Stimulated activated CD4-positive, alpha-beta T cell treated with anti-CD3 and anti-CD28 coated beads, Interleukin-12 subunit alpha, Interleukin-12 subunit beta, amount 100 ng/mL, for 4 hours (primary cell): Measurements from ENCODE around the gene NUP43.
"Not testable (repeated sequence)": the region's sequence is repeated elsewhere in the genome, so short reads cannot be mapped to it uniquely, and the experiment has no call there.

Source experiments
- DNase-seq: peaks from one replicate; pipeline ENCODE4 v3.0.0-alpha.2; 2020

Gene NUP43

GRCh38 chr6:149683256-149683859 lies 63.0 kb downstream of the NUP43 start:
- DNase-seq: no peak

GRCh38 chr6:149681845-149682244 lies 64.5 kb downstream of the NUP43 start:
- not testable (repeated sequence) for DNase-seq

GRCh38 chr6:149681209-149681608 lies 65.1 kb downstream of the NUP43 start:
- DNase-seq: no peak

GRCh38 chr6:149680503-149680902 lies 65.8 kb downstream of the NUP43 start:
- DNase-seq: no peak
